ENCODE data around the gene EIF4A2.
A peak's percentile ranks its signal among the peaks of the same experiment; 100 is the strongest.

EIF4A2 gene

DNA sequence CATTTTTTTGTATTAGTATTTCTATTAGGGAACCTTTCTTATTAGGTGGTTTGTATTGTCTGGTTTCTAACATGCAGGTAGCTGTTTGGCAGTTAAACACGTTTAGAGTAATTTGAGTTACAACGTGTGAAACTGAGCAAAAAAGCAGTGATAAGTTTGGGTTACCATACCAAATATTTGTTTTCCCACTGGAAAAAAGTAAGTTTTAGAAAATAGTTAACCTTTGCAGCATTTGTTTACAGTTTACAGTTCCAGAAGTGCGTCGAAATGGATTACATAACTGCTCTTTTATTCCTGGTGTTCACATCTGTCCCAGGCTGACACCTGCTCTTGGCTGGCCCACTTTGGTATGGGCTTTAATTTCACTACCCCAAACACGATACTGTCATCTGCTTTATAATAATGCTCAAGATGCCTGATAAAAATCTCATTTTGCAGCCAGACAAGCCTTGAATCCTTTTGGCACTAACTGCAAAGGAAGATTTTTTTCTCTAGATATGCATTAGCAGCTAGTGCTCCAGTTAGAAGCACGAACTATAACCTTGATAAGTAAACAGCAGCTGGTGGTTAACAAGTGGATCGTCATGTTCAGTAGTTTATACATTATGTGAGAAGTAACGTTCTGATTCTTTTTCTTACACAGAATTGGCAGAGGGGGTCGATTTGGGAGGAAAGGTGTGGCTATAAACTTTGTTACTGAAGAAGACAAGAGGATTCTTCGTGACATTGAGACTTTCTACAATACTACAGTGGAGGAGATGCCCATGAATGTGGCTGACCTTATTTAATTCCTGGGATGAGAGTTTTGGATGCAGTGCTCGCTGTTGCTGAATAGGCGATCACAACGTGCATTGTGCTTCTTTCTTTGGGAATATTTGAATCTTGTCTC is 5.3 kb downstream of the EIF4A2 start:
- no peak overlapping the region for H3K23ac ChIP-seq (ENCODE audit: low read depth, low read length, poor library complexity)
- WGBS, 2 donors (ENCODE audit: extremely low coverage in 2 of 2, insufficient read length in 2 of 2, insufficient replicate concordance in 1 of 2) = no CpG with 5 or more reads among the region's 13 CpGs
- no peak for DNase-seq (ENCODE audit: low spot score)
- H2AFZ ChIP-seq (ENCODE audit: low read length) = no peak overlapping the region
- no peaks in the 10 kb centered on the region for H3K79me1 ChIP-seq (ENCODE audit: low read depth, low read length)
- no peak overlapping the region for H2AK5ac ChIP-seq (ENCODE audit: low read depth, low read length)
- no peak overlapping the region for H3K18ac ChIP-seq (ENCODE audit: low read length)
- peaks cover 38 to 96% of the 10 kb centered on the region in 2 donors for H3K36me3 ChIP-seq (replicated peaks in 1 of 2; ENCODE audit: control insufficient read depth in 2 of 2, insufficient read depth in 2 of 2, low read length in 2 of 2)
- no peak overlapping the region for H4K91ac ChIP-seq (ENCODE audit: low read depth, low read length, poor library complexity)
- H3K9ac ChIP-seq (ENCODE audit: low read depth, low read length, poor library complexity) = no peak overlapping the region
- no peak overlapping the region for H3K27ac ChIP-seq (replicated peaks; ENCODE audit: low read length)
- H2BK15ac ChIP-seq (ENCODE audit: low read length) = no peak overlapping the region
- no peak overlapping the region for H3K14ac ChIP-seq (ENCODE audit: low read length)
- no peak overlapping the region for H2BK120ac ChIP-seq (ENCODE audit: low read depth, low read length)
- H3K4me1 ChIP-seq (ENCODE audit: control insufficient read depth in 2 of 2, insufficient read depth in 1 of 2, low read depth in 1 of 2, low read length in 2 of 2) = peaks cover 1 to 11% of the 10 kb centered on the region in 2 donors
- no peak overlapping the region for H4K8ac ChIP-seq (ENCODE audit: low read depth, low read length)
- H2BK12ac ChIP-seq (ENCODE audit: low read length) = no peak overlapping the region
- H3K4ac ChIP-seq (ENCODE audit: low read length) = no peak overlapping the region
- no peak overlapping the region for H2BK5ac ChIP-seq (ENCODE audit: low read length)
- no peaks in the 10 kb centered on the region for H3K9me3 ChIP-seq (replicated peaks in 1 of 2; ENCODE audit: control insufficient read depth in 2 of 2, insufficient read depth in 1 of 2, low read depth in 1 of 2, low read length in 2 of 2)
- no peaks in the 10 kb centered on the region for H3K27me3 ChIP-seq (ENCODE audit: control insufficient read depth in 3 of 3, insufficient read depth in 3 of 3, low read depth in 1 of 3, low read length in 3 of 3)
- H3K4me3 ChIP-seq (ENCODE audit: low read length in 2 of 2) = no peak overlapping the region
- H3K4me2 ChIP-seq (ENCODE audit: insufficient read depth, low read length, poor library complexity, severe bottlenecking) = no peak overlapping the region

- H3K9ac ChIP-seq (ENCODE audit: low read depth, low read length, poor library complexity) = no peak overlapping the region
- H4K91ac ChIP-seq (ENCODE audit: low read depth, low read length, poor library complexity) = no peak overlapping the region
- no peak overlapping the region for H2BK5ac ChIP-seq (ENCODE audit: low read length)
- no peaks in the 10 kb centered on the region for H3K79me1 ChIP-seq (ENCODE audit: low read depth, low read length)
- no peak overlapping the region for H3K27ac ChIP-seq (replicated peaks; ENCODE audit: low read length)
- no peak overlapping the region for H3K4me2 ChIP-seq (ENCODE audit: insufficient read depth, low read length, poor library complexity, severe bottlenecking)
- no peak for DNase-seq (ENCODE audit: low spot score)
- no peaks in the 10 kb centered on the region for H3K27me3 ChIP-seq (ENCODE audit: control insufficient read depth in 3 of 3, insufficient read depth in 3 of 3, low read depth in 1 of 3, low read length in 3 of 3)
- no peak overlapping the region for H3K4me3 ChIP-seq (ENCODE audit: low read length in 2 of 2)
- H2AK5ac ChIP-seq (ENCODE audit: low read depth, low read length) = no peak overlapping the region
- no peak overlapping the region for H2BK120ac ChIP-seq (ENCODE audit: low read depth, low read length)
- no peak overlapping the region for H2BK15ac ChIP-seq (ENCODE audit: low read length)
- H4K8ac ChIP-seq (ENCODE audit: low read depth, low read length) = no peak overlapping the region
- WGBS, 2 donors (ENCODE audit: extremely low coverage in 2 of 2, insufficient read length in 2 of 2, insufficient replicate concordance in 1 of 2) = no CpG with 5 or more reads among the region's 4 CpGs
- peaks cover 38 to 98% of the 10 kb centered on the region in 2 donors for H3K36me3 ChIP-seq (replicated peaks in 1 of 2; ENCODE audit: control insufficient read depth in 2 of 2, insufficient read depth in 2 of 2, low read length in 2 of 2)
- no peak overlapping the region for H3K14ac ChIP-seq (ENCODE audit: low read length)
- no peak overlapping the region for H3K18ac ChIP-seq (ENCODE audit: low read length)
- no peak overlapping the region for H3K23ac ChIP-seq (ENCODE audit: low read depth, low read length, poor library complexity)
- H2BK12ac ChIP-seq (ENCODE audit: low read length) = no peak overlapping the region
- no peaks in the 10 kb centered on the region for H3K9me3 ChIP-seq (replicated peaks in 1 of 2; ENCODE audit: control insufficient read depth in 2 of 2, insufficient read depth in 1 of 2, low read depth in 1 of 2, low read length in 2 of 2)
- no peak overlapping the region for H2AFZ ChIP-seq (ENCODE audit: low read length)
- H3K4ac ChIP-seq (ENCODE audit: low read length) = no peak overlapping the region
- peaks cover 1 to 11% of the 10 kb centered on the region in 2 donors for H3K4me1 ChIP-seq (ENCODE audit: control insufficient read depth in 2 of 2, insufficient read depth in 1 of 2, low read depth in 1 of 2, low read length in 2 of 2)
Observed at GRCh38 chr3:186789554-186790260, 6.3 kb downstream of the EIF4A2 start.

- peaks cover 1 to 11% of the 10 kb centered on the region in 2 donors for H3K4me1 ChIP-seq (ENCODE audit: control insufficient read depth in 2 of 2, insufficient read depth in 1 of 2, low read depth in 1 of 2, low read length in 2 of 2)
- no peak for DNase-seq (ENCODE audit: low spot score)
- H2BK15ac ChIP-seq (ENCODE audit: low read length) = no peak overlapping the region
- no peak overlapping the region for H2BK12ac ChIP-seq (ENCODE audit: low read length)
- H3K79me1 ChIP-seq (ENCODE audit: low read depth, low read length) = no peaks in the 10 kb centered on the region
- no peak overlapping the region for H4K8ac ChIP-seq (ENCODE audit: low read depth, low read length)
- H3K27me3 ChIP-seq (ENCODE audit: control insufficient read depth in 3 of 3, insufficient read depth in 3 of 3, low read depth in 1 of 3, low read length in 3 of 3) = no peaks in the 10 kb centered on the region
- no peak overlapping the region for H2AK5ac ChIP-seq (ENCODE audit: low read depth, low read length)
- no peak overlapping the region for H2BK5ac ChIP-seq (ENCODE audit: low read length)
- H2AFZ ChIP-seq (ENCODE audit: low read length) = no peak overlapping the region
- no peak overlapping the region for H3K4ac ChIP-seq (ENCODE audit: low read length)
- no peak overlapping the region for H3K9ac ChIP-seq (ENCODE audit: low read depth, low read length, poor library complexity)
- H3K14ac ChIP-seq (ENCODE audit: low read length) = no peak overlapping the region
- H3K9me3 ChIP-seq (replicated peaks in 1 of 2; ENCODE audit: control insufficient read depth in 2 of 2, insufficient read depth in 1 of 2, low read depth in 1 of 2, low read length in 2 of 2) = no peaks in the 10 kb centered on the region
- H3K27ac ChIP-seq (replicated peaks; ENCODE audit: low read length) = peak overlapping the region; percentile 14
- no peak overlapping the region for H3K4me2 ChIP-seq (ENCODE audit: insufficient read depth, low read length, poor library complexity, severe bottlenecking)
- H2BK120ac ChIP-seq (ENCODE audit: low read depth, low read length) = no peak overlapping the region
- no peak overlapping the region for H4K91ac ChIP-seq (ENCODE audit: low read depth, low read length, poor library complexity)
- no peak overlapping the region for H3K18ac ChIP-seq (ENCODE audit: low read length)
- no peak overlapping the region for H3K4me3 ChIP-seq (ENCODE audit: low read length in 2 of 2)
- peaks cover 36 to 98% of the 10 kb centered on the region in 2 donors for H3K36me3 ChIP-seq (replicated peaks in 1 of 2; ENCODE audit: control insufficient read depth in 2 of 2, insufficient read depth in 2 of 2, low read length in 2 of 2)
- no CpG with 5 or more reads among the region's 8 CpGs for WGBS, 2 donors (ENCODE audit: extremely low coverage in 2 of 2, insufficient read length in 2 of 2, insufficient replicate concordance in 1 of 2)
- no peak overlapping the region for H3K23ac ChIP-seq (ENCODE audit: low read depth, low read length, poor library complexity)
Observed at GRCh38 chr3:186790261-186790981, 7.0 kb downstream of the EIF4A2 start.
